AG04450 (cell line): ENCODE data around the gene SOX4. TPM values are rescaled to one million over a fixed set of nuclear protein-coding genes. Genes with fewer than 3 reads are reported as not detected.

ENCODE experiments used
- CTCF ChIA-PET: fragments of 300-600, 350-600 bp; formaldehyde crosslinking; extraction: SDS; loops from one replicate; lab custom pipeline; 2022; ENCODE audit warnings: antibody characterized with exemption, inconsistent platforms; lab: Charles Lee
- POLR2A ChIA-PET: fragments of 350-600 bp; formaldehyde crosslinking; extraction: SDS; loops from one replicate; lab custom pipeline; 2021; ENCODE audit warnings: antibody characterized with exemption, inconsistent platforms; lab: Yijun Ruan, JAX
- DNase-seq: peaks from one replicate; pipeline ENCODE4 v3.0.0-alpha.2; 2011; ENCODE audit warnings: low read depth, low spot score
- H3K27ac ChIP-seq: one replicate; pipeline ENCODE4 v1.5.1; 2012; ENCODE audit warnings: low read depth, low read length, control low read depth
- H3K27me3 ChIP-seq: one replicate; pipeline ENCODE4 v1.6.0; 2012; ENCODE audit warnings: low read length; ENCODE audit not compliant: control insufficient read depth, insufficient read depth
- H3K4me3 ChIP-seq: 2 replicates; pipeline ENCODE4 v1.5.1; 2011; ENCODE audit warnings: mild to moderate bottlenecking, low read depth, low read length, control low read depth
- H3K9me3 ChIP-seq: 2 replicates; pipeline ENCODE4 v1.5.1; 2012; ENCODE audit warnings: low read length; ENCODE audit not compliant: control insufficient read depth, insufficient read depth
- polyA plus RNA-seq: library from polyadenylated mRNA; depleted of rRNA; stranded (reverse); fragments of >200 nt; gene quantifications from 2 replicates; pipeline ENCODE4 v1.2.3, GENCODE V29; 2011
- TF ChIP-seq, protein P1 (sequence below): IDR thresholded peaks from 2 replicates; pipeline ENCODE4 v1.5.1; 2011; ENCODE audit warnings: low read depth, low read length, control low read depth, inconsistent platforms

The SOX4 gene
- polyA plus RNA-seq, 1 experiment, result 33.5 TPM

DNA sequence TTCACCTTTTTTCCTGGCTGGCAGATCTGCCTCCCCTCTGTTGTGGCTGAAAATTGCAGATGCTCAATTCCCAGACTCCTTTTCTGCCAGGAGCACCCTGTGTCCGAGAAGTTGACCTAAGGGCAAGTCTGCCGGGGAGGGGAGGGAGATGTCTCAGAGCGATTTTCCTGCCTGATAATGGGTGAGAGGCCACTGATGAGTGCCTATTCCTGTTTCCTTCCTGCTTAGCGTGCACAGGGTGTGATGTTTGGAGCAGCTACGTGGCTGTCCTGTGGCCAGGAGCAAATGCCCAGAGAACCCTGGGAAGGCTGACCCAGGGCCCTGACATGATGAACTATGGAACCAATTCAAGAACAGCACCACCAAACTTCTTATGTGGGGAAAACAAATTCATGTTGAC, 22.5 kb downstream of the SOX4 start:
- POLR2A ChIA-PET, result no interaction called here

DNA sequence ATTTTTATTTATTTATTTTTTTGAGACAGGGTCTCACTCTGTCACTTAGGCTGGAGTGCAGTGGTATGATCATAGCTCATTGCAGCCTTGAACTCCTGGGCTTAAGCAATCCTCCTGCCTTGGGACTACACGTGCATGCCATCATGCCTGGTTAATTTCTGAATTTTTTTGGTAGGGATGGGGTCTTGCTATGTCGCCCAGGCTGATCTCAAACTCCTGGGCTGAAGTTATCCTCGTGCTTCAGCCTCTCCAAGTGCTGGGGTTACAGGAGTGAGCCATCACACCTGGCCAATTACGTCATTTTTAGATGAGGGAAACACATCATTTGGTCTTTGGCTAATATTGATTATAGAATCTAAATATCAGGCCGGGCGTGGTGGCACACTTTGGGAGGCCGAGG, 32.1 kb downstream of the SOX4 start:
- H3K27ac ChIP-seq, result no peak overlapping the region
- CTCF ChIA-PET, result no interaction called here

More for the DNA sequence above, 22.5 kb downstream of the SOX4 start:
- TF ChIP-seq, protein P1, sequence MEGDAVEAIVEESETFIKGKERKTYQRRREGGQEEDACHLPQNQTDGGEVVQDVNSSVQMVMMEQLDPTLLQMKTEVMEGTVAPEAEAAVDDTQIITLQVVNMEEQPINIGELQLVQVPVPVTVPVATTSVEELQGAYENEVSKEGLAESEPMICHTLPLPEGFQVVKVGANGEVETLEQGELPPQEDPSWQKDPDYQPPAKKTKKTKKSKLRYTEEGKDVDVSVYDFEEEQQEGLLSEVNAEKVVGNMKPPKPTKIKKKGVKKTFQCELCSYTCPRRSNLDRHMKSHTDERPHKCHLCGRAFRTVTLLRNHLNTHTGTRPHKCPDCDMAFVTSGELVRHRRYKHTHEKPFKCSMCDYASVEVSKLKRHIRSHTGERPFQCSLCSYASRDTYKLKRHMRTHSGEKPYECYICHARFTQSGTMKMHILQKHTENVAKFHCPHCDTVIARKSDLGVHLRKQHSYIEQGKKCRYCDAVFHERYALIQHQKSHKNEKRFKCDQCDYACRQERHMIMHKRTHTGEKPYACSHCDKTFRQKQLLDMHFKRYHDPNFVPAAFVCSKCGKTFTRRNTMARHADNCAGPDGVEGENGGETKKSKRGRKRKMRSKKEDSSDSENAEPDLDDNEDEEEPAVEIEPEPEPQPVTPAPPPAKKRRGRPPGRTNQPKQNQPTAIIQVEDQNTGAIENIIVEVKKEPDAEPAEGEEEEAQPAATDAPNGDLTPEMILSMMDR, result no peak
- Histone ChIP-seq H3K27ac (no peak overlapping the region), H3K27me3 (no peaks in the 10 kb centered on the region), H3K9me3 (no peaks in the 10 kb centered on the region), H3K4me3 (no peak overlapping the region)
- no peak for DNase-seq
- CTCF ChIA-PET, result no interaction called here

DNA sequence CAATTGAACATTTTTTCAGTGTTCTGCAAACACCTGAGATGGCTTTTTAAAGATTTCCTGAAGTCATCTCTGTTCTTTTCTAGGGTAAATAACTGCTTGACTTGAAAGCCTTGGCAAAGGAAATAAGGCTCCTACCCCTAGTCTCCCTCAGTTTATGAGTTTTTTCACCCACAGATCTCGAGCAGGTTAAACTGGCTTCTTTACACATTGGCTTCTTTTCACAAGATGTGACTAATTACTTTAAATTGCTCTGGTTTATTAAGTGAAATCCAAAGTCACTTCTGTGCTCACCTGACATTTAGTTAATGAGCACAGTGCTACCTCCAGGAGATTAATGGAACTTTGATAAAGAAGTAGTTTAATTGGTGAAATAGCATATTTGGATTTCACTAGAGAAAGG, 33.2 kb downstream of the SOX4 start:
- TF ChIP-seq, protein P1, result no peak
- CTCF ChIA-PET, result no interaction called here
- H3K4me3 ChIP-seq, result no peak overlapping the region
- no peak overlapping the region for H3K27ac ChIP-seq
- no peak for DNase-seq
- no peaks in the 10 kb centered on the region; the same call in 1 of the 2 replicates for H3K9me3 ChIP-seq
- no peaks in the 10 kb centered on the region for H3K27me3 ChIP-seq
- POLR2A ChIA-PET, result no interaction called here

More for the DNA sequence above, 32.1 kb downstream of the SOX4 start:
- DNase-seq, result no peak
- no peak overlapping the region for H3K4me3 ChIP-seq
- H3K9me3 ChIP-seq, result no peaks in the 10 kb centered on the region; the same call in 1 of the 2 replicates
- H3K27me3 ChIP-seq, result no peaks in the 10 kb centered on the region
- TF ChIP-seq, protein P1, result no peak
- POLR2A ChIA-PET, result no interaction called here

DNA sequence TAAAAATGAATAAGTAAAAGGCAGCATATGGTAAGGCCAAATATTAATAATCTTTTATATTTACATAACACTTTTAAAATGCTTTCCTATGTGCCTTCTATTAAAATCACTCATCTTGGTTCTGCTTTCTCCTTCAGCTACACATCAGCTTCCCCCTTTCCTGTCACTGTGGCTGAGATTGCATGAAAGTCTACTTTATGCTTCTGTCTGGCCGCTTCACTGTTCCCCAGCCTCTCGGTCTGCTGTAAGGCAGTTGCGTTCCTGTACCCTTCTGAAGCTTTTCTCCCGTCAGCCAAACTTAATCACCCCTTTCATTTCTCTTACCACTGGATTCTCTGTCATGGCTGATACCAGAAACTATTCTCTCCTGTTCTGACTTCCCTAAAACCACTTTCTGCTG, 34.6 kb downstream of the SOX4 start:
- Histone ChIP-seq H3K9me3 (no peaks in the 10 kb centered on the region; the same call in 1 of the 2 replicates), H3K4me3 (no peak overlapping the region), H3K27ac (no peak overlapping the region), H3K27me3 (no peaks in the 10 kb centered on the region)
- ChIA-PET POLR2A (no interaction called here), CTCF (no interaction called here)
- TF ChIP-seq, protein P1, result no peak
- no peak for DNase-seq

DNA sequence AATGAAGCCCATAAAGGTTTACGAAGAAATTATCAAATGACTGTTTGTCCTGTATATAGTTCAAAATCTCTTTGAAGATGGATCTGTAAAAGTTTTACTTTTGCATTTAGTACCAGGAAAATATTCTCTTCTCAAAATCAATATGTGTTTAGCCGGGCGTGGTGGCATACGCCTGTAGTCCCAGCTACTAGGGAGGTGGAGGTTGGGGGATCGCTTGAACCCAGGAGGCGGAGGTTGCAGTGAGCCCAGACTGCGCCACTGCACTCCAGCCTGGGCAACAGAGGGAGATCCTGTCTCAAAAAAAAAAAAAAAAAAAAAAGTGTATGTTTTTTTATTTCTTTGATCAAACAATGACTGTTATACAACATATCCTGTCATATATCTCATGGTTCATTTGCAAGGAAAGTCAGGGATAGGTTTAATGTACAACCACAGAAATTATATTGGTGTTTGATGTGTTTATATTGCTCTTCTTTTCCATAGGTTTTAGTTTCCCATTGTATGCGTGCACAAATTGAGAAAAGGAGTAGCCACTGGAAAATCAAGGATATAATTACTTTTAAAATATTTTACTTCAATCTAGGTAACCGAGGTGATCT, 40.1 kb downstream of the SOX4 start:
- H3K9me3 ChIP-seq, result no peaks in the 10 kb centered on the region; the same call in 1 of the 2 replicates
- H3K4me3 ChIP-seq, result no peak overlapping the region
- TF ChIP-seq, protein P1, result no peak
- no peak overlapping the region for H3K27ac ChIP-seq
- no peaks in the 10 kb centered on the region for H3K27me3 ChIP-seq
- no peak for DNase-seq
- CTCF ChIA-PET, result no interaction called here
- POLR2A ChIA-PET, result no interaction called here
